ENCODE data around the gene CDH22. TPM values are rescaled to one million over a fixed set of nuclear protein-coding genes. Genes with fewer than 3 reads are reported as not detected.

Gene CDH22
- total RNA-seq, 2 donors from 2014 or later, result 5.8 to 5.9 TPM

GRCh38 chr20:46347841-46348803 is 39.8 kb upstream of the CDH22 start:
- DNase-seq, result no peak
- ATAC-seq, result peak; percentile 50 to 55

GRCh38 chr20:46346770-46347169 is 38.5 kb upstream of the CDH22 start:
- intact Hi-C loops (cut with DNase I), result loop anchor here in 1 of 2 donors (5.0 kb wide), 1 partner anchor 214 kb away; no protein-coding TSS in a partner anchor
- no peak for ATAC-seq
- DNase-seq, result no peak

More at GRCh38 chr20:46347841-46348803, 39.8 kb upstream of the CDH22 start:
- intact Hi-C loops (cut with DNase I), result loop anchor here in 1 of 2 donors (5.0 kb wide), 1 partner anchor 216 kb away; no protein-coding TSS in a partner anchor

- intact Hi-C loops (cut with DNase I), result loop anchor here in 1 of 2 donors (5.0 kb wide), 1 partner anchor 212 kb away; no protein-coding TSS in a partner anchor
- DNase-seq, result no peak
Measured at GRCh38 chr20:46344488-46345162, 36.3 kb upstream of the CDH22 start.

GRCh38 chr20:46343975-46344357 is 35.7 kb upstream of the CDH22 start:
- DNase-seq (no peak), ATAC-seq (no peak)
- intact Hi-C loops (cut with DNase I), result no loop called here

More at GRCh38 chr20:46344488-46345162, 36.3 kb upstream of the CDH22 start:
- no peak for ATAC-seq

- intact Hi-C loops (cut with DNase I), result no loop called here
- DNase-seq, result no peak
- ATAC-seq, result no peak
Measured at GRCh38 chr20:46343348-46343974, 35.2 kb upstream of the CDH22 start.

- intact Hi-C loops (cut with DNase I), result no loop called here
- ATAC-seq, result no peak
- DNase-seq, result no peak
Measured at GRCh38 chr20:46342451-46343347, 34.4 kb upstream of the CDH22 start.

GRCh38 chr20:46342010-46342378 is 33.7 kb upstream of the CDH22 start:
- intact Hi-C loops (cut with DNase I), result no loop called here
- ATAC-seq (no peak), DNase-seq (no peak)

GRCh38 chr20:46341074-46342009 is 33.0 kb upstream of the CDH22 start:
- intact Hi-C loops (cut with DNase I), result no loop called here
- ATAC-seq, result no peak
- no peak for DNase-seq

- DNase-seq (no peak), ATAC-seq (no peak)
- intact Hi-C loops (cut with DNase I), result no loop called here
Measured at GRCh38 chr20:46339037-46339436, 30.7 kb upstream of the CDH22 start.

- intact Hi-C loops (cut with DNase I), result no loop called here
- DNase-seq, result no peak
- ATAC-seq, result no peak
Measured at GRCh38 chr20:46336735-46337134, 28.4 kb upstream of the CDH22 start.

- no peak for DNase-seq
- ATAC-seq, result no peak
- intact Hi-C loops (cut with DNase I), result no loop called here
Measured at GRCh38 chr20:46334303-46334904, 26.1 kb upstream of the CDH22 start.

GRCh38 chr20:46333161-46333991 is 25.1 kb upstream of the CDH22 start:
- intact Hi-C loops (cut with DNase I), result no loop called here
- ATAC-seq, result peak; percentile 29 to 38
- DNase-seq, result no peak

GRCh38 chr20:46332373-46333160 is 24.3 kb upstream of the CDH22 start:
- ATAC-seq (no peak), DNase-seq (no peak)
- intact Hi-C loops (cut with DNase I), result no loop called here

GRCh38 chr20:46331611-46332361 is 23.5 kb upstream of the CDH22 start:
- intact Hi-C loops (cut with DNase I), result no loop called here
- ATAC-seq (no peak), DNase-seq (no peak)

GRCh38 chr20:46330831-46331371 is 22.6 kb upstream of the CDH22 start:
- DNase-seq, result no peak
- intact Hi-C loops (cut with DNase I), result no loop called here
- ATAC-seq, result no peak
